SHP77 treated with DMSO at 0.1 percent for 48 hours (cell line): ENCODE data around the gene HMGB2.

Experiments
- DNase-seq: peaks from one replicate; lab custom pipeline; 2025; lab: John Stamatoyannopoulos, UW

HMGB2 gene

DNA sequence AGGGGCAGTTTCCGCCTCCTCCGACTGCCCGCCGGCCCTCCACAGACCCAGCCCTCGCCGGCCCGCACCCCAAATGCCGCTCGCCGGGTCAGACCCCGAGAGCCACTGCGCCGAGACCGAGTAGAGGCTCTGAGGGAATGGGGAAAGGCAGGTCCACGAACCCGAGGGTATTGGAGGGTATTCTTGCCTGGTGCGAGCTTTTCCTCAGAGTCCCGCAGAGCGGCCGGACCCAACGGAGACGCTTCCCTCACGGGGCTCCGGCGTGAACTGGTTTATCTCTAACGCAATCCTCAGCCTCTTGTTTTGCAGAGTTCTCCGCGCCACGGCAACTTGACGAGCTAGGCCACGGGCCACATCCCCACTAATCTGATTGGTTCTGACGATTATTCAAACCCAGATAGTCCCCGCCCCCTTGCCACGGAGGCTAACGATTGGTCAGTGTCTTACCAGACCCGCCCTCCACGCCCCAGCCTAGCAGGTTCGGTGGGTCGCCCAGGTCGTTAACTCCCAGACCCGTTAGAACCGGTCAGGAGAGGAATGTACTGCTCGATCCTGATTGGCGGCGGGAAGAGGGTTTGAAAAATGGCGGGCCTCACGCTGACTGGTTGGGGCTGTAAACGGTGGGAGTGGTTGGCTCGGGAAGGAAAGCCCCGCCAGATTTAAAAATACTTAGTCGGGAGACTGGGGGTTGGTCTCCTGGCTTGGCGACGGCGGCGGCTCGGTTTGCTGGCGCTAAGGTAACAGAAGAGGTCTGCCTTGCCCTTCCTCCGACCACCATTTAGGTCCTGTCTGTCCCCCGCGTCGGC, at the start of gene HMGB2:
TSS of gene HMGB2 (minus strand) at position 274 of the 806 bp plus-strand sequence. CDS start 709 bp downstream, outside the sequence.
- peak; percentile 91 for DNase-seq

DNA sequence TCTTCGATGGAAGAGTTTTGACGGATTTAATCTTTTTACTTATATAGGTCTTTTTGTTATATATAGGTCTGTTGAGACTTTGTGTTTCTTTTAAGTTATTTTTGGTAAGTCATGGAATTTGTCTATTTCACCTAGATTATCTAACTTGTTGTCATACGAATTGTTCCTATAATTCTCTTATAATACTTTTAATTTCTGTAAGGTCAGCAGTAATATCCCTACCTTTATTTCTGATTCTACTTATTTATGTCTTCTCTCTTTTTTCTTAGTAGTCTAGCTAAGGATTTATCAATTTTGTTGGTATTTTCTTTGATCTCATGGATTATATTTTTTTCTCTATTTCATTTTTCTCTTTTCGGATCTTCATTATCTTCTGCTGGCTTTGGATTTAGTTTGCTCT, 48.2 kb upstream of the HMGB2 start:
- DNase-seq: no peak

DNA sequence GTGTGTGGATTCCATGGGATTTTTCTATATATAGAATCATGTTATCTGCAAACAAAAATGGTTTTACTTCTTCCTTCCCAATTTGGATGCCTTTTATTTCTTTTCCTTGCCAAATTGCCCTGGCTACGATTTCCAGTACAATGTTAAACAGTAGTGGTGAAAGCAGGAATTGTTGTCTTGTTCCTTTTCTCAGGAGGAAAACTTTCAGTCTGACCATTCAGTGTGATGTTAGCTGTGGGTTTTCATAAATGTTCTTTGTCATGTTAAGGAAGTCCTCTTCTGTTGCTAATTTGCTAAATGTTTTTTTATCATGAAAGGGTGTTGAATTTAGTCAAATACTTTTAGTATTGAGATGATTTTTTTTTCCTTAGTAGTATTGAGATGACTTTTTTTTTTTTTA, 47.5 kb upstream of the HMGB2 start:
- DNase-seq: no peak

DNA sequence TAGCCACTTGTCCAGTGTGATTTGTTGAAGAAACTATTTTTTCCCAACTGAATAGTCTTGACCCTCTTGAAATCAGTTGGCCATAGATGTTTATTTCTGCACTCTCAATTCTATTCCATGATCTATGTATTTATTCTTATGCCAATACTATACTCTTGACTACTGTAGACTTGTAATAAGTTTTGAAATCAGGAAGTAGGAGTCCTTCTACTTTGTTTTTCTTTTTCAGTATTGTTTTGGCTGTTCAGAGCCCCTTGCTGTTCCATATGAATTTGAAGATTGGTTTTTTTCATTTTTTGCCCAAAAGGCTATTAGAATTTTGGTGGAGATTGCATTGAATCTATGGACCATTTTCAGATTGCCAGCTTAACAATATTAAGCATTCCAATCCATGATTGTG, 46.8 kb upstream of the HMGB2 start:
- DNase-seq: no peak

DNA sequence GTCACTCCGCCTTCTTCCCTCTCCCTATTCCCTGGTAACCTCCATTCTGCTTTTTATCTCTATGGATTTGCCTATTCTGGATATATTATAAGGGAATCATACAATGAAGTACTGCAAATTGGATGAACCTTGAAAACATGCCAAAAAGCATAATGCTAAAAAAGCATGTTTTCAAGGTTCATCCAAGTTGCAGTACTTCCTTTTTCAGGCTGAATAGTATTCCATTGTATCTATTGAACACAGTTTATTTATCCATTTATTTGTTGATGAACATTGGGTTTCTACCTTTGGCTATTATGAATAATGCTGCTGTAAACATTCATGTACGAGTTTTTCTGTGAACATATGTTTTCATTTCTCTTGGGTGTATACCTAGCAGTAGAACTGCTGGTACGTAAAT, 45.8 kb upstream of the HMGB2 start:
- no peak for DNase-seq

DNA sequence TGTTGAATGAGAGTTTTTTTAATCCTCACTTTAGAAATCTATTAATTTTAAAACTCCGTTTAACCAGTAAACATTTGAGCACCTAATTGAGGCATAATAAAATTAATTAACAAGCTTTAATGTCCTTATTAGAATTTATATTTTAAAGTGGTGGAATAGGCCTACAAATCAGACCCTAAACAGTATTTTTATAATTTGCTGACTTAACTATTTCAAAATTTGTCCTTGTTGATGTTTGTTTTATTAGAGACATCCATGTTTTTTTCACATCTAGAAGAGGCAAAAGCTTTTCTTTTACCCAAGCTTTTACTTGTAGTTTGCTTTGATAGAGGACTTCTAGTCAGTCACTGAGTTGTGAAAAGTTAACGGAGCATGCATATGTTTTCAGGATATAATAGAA, 40.4 kb upstream of the HMGB2 start:
- no peak for DNase-seq

DNA sequence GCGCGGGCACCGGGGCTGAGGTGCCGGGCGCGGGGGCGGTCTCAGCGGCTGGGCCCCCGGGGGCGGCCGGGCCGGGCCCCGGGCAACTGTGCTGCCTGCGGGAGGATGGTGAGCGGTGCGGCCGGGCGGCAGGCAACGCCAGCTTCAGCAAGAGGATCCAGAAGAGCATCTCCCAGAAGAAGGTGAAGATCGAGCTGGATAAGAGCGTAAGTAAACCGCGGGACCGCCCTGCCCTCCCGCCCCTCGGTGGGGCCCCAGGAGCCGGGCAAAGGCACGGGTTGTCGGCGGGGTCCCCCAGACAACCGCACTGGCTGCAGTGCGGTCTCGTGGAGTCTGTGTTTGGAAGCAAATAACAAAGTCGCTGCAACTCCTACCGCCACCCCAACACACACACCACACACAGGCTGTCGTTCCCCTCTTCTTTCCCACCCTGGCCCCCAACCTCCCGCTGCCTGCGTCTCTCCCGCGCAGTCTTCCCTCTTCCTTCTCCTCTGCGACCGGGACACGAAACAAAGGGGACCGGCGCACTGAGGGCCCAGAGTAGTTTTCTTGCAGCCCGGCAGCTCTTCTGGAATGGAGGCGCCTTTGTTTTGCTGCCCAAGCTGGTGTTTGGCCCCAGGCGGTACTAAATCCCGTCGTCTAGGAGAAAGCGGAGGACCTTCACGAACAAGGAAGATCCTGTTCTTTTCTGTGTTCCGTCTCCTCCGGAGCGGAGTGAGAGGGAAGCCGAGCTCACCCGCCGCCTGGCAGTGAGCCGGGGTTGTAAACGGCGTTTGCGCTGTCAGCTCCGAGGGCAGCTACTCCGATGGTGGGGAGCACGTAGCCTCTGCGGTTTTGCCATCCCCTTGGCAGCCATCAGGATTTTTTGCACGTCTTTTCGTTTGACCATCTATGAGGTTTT, 37.4 kb upstream of the HMGB2 start:
- no peak for DNase-seq

DNA sequence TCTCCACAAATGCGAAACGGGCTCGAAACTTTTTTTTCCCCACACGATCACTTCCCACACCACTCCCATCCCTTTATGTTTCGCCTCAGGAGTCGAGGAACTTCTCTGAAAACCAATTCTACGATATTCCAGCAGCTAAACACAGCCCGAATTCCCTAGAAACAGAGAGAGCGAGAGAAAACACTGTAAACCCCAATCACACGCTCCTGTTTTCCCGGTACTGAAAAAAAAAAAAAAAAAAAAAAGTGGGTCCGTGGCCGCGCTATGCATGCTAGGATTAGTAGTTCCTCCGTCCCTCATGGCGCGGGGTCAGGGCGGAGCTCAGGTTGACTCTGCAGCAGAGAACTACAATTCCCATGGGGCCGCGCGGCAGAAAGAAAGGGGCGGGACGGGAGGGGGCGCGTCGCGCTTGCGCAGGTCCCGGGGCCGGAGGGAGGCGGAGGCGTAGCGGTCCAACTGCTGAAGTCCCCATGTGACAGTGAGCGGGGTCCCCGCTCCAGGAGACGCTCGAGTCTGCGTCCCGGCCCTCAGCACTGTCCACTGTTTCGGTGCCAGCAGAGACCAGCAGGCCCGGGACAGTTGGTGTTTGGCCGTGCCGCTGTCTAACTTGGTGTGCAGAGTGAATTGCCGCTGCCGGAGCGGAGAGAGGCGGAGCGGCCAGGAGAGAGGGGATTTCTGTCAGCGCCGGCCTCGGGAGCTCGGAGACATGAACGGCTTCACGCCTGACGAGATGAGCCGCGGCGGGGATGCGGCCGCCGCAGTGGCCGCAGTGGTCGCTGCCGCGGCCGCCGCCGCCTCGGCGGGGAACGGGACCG, 36.5 kb upstream of the HMGB2 start, which contains the start of gene SAP30:
TSS of gene SAP30 (plus strand) at position 478 of the 815 bp plus-strand sequence. CDS start at position 707, 229 bp downstream.
- DNase-seq: peak; percentile 62

DNA sequence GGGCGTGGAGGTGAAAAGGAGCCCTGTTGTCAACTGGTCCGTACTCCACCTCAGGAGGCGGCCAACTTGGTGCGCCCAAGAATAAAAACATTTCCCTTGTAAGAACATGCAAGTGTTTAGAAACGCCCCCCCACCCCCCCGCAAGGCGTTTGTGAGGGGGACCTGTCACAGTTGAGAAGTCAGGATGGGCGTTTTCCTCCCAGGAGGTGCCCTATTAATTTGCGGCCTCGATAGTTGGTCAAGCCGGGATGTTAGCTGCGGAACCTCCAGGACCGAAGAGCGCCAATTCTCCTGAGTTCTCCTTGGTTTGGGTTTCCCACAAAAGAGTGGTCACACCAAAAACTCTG, 35.9 kb upstream of the HMGB2 start:
- no peak for DNase-seq

DNA sequence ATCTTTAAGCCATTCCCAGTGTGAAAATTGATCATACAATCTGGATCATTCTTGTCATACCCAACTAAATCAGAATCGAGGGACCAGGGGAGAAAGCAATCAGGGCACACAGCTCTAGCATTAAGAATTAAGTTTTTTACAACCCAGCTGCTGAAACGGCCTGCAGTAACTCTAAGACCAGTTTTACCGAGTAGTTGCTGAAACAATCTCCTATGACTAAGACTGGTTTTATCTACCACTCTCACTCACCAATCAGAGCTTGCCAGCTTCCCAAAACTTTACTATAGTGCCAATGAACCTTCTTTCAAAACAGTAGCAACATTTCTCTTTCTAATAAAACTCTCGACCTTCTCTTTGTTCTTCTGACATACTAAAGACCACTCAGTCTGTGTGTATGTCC, 33.8 kb upstream of the HMGB2 start:
- DNase-seq: no peak

DNA sequence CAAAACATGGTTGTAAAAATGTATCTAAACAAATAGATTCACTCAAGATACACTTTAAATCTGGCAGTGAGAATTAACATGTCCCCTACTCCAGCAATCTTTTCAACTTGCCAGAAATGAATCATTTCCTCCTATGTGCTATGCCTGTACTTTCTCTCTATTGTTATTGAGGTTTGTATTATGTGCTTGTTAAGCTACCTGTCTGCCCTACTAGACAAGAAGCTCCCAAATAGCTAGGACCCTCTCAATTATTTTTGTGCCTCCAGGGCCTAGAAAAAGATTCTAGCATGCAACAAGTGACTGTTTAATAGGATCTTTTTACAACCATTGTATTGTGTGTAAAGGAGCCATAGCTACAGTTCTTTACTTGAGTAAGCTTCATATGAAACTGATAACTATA, 33.1 kb upstream of the HMGB2 start:
- DNase-seq: no peak

DNA sequence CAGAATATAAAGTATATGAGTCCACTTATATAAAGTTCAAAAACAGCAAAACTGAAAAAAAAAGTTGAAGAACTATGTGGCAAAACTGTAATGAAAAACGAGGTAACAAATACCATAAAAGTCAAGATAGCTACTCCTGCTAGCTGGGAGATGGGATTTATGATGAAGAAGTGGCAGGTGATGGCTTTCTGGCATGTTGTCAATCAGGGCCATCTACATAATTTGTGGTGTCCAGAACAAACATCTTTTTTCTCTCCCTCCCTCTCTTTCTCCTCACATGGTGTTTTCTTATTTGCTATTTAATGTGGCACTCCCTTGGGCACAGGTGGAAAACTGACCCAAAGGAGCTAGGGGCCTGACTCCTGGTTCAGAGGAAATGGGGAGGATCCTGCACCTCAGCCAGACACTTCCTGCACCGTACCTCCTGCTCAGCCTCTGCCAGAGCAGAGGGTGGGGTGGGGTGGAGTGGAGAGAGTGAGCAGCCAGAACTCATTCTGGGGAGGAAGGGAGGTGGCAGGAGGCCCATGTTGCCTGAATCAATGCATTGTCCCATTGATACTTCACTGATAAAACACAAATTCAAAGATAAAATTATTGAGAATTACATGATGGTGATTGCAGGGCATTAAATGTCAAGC, 31.3 kb upstream of the HMGB2 start:
- no peak for DNase-seq

DNA sequence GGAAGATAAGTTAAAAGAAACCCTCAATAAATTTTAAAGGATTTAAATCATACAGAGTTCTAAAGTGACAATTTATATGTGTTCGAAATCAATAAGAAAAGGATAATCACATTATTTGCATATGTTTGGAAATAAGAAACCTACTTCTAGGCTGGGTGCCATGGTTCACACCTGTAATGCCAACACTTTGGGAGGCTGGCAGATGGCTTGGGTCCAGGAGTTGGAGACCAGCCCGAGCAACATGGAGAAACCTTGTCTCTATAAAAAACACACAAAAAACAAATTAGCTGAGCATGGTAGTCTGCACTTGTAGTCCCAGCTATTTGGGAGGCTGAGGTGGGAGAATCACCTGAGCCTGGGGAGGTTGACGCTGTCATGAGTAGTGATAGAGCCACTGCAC, 28.5 kb upstream of the HMGB2 start:
- DNase-seq: no peak

DNA sequence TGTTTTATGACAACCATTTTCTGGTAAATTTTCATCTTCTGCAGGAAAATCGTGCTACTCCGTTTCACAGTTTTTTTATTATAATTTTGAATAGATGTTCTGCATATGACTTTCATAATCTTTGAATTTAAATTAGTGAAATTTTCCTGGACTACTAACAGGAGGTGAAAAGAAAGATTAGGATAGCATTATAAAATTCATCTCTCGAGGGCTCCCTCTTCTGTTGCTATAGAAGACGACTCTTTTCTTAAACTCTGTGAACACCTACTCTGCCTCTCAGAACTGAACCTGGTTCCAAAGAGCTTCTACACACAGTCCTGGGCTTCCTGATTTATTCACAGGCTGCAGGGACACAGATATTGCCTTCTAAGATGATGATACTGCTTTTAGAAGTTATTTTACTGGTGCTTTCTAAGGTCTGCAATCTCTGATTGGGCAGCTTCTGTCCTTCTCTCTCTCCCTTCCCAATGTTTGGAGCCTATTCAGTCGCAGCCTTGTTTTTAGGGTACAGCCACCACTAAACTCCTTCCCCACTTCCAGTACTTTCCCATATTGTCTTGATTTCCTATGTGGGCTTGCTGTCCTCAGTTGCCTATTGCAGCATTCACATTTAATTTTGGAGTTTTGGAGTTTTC, 26.5 kb upstream of the HMGB2 start:
- DNase-seq: no peak

DNA sequence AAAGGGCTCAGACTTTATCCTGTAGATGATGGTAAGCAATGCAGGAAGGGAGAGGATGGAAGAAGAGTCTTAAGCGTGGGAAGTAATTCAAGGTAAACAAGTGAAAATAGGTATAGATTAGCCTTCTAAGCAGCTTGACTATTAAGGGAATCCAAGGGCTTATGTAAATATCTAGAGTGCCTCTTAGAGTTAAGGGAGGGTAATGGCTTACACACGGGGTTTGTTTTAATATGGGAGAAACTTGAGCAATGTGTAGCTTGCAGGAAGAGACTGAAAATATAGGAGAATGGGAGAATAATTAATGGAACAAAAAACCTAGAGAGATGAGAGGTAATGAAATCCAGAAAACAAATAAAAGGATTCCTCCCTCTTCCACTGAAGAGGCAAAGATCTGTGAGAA, 23.8 kb upstream of the HMGB2 start:
- no peak for DNase-seq

DNA sequence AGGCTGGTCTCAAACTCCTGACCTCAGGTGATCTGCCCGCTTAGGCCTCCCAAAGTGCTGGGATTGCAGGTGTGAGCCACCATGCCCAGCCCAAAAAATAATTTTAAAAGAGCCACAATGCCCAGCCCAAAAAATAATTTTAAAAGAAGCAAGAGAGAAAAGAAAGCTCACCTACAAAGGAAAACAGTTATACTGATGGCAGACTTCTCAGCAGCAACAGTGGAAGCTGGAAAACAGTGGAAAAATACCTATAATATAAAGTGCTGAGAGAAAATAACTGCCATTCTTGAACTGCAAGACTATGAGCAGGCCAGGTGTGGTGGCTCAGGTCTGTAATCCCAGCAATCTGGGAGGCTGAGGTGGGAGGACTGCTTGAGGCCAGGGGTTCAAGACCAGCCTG, 13.3 kb upstream of the HMGB2 start:
- DNase-seq: no peak

DNA sequence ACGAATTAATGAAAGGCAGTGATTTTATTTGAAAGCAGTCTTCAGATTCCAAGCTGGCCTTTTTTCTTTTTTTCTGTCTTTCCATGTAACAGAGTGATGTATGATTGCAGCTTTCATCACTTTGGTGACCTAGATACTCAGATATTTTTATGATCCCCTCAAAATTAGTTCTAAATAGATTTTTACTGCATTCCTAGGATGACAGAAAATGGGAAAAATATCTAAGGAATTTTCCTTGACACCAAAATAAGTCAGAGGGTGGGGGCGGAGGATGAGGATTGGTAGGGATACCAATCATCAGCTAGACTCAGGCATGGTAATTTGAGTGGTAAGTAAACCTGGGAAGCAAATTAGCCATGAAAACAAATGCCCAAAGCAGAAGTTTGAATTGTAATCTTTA, 11.9 kb upstream of the HMGB2 start:
- DNase-seq: no peak

DNA sequence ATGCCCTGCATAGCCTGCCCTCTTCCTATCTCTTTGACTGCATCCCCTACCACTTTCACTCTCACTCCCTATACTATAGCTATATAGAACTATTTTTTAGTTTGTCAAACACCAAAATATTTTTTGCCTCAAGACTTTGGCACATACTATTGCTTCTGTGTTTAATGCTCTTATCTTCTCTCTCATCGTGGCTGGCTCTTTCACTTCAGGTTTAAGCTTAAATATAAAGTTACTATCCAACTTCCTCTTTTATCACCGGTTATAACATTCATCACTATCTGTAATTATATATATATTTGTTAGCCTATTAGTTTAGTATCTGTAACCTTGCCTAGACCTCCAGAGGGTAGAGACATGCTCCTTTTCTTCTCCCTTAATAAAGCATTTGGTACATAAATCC, 11.5 kb upstream of the HMGB2 start:
- DNase-seq: no peak

DNA sequence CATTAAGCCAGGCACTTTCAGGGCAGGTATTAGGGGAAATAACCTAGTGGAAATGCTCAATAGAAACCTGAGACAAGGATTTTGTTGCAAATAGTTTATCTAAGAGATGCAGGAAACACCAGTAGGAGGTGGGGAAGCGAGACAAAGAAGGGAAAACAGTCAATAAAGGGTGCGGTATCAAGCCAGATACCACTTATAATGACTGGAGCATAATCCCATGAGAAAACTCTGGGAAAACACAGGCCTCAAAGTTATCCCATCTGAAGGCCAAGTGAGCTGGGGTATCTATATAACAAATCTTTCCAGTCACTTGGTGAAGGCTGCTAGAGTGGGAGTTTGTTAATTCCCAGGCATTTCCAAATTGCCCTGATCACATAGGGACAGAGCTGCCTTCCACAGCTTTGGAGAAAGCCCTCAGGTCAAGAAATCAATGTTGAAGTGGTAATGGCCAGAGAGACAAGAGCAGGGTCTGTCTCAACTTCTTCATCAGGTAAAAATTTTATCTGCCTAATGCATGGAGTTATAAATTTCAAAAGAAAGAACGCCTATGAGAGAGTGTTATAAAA, 9.8 kb upstream of the HMGB2 start:
- no peak for DNase-seq

DNA sequence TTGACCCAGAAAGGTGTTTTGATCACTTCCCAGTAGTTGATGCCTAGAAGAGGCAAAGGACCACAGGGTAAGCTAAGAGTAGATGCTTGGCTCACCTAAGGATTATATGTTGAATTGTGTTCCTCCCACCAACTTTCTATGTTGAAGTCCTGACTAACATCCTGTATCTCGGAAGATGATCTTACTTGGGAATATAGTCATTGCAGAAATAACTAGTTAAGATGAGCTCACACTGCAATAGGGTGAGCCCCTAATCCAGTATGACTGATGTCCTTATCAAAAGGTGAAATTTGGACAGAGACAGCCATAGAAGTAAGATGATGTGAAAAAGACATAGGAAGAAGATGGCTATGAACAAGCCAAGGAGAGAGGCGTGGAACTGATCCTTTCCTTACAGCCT, 3.3 kb upstream of the HMGB2 start:
- no peak for DNase-seq
